Immature natural killer cell (primary cell): ENCODE results near the gene TANC1. TPM values are rescaled to one million over a fixed set of nuclear protein-coding genes. Genes with fewer than 3 reads are reported as not detected.
"Not testable (repeated sequence)": the region's sequence is repeated elsewhere in the genome, so short reads cannot be mapped to it uniquely, and the experiment has no call there.

Experiments
- DNase-seq, 3 donors: peaks; one replicate each; pipeline ENCODE4 v3.0.0; 2022; ENCODE audit warnings: mixed read lengths in 1 of 3
- H3K27ac Mint-ChIP-seq, 6 donors: one replicate each; pipeline ENCODE4 v1.8.0; 2020; ENCODE audit warnings: mixed read lengths in 6 of 6, mild to moderate bottlenecking in 5 of 6, inconsistent platforms in 4 of 6, moderate library complexity in 3 of 6
- H3K27me3 Mint-ChIP-seq, 3 donors: one replicate each; pipeline ENCODE4 v1.8.0; 2020 to 2021; ENCODE audit warnings: low read depth in 3 of 3, mild to moderate bottlenecking in 3 of 3, mixed read lengths in 3 of 3, moderate library complexity in 3 of 3, inconsistent platforms in 1 of 3
- H3K36me3 Mint-ChIP-seq, 3 donors: one replicate each; pipeline ENCODE4 v1.8.0; 2020; ENCODE audit warnings: mixed read lengths in 3 of 3, inconsistent platforms in 2 of 3, mild to moderate bottlenecking in 2 of 3
- H3K4me1 Mint-ChIP-seq, 2 donors: one replicate each; pipeline ENCODE4 v1.8.0; 2020; ENCODE audit warnings: inconsistent platforms in 2 of 2, mild to moderate bottlenecking in 2 of 2, mixed read lengths in 2 of 2, moderate library complexity in 1 of 2
- H3K4me3 Mint-ChIP-seq, 5 donors: one replicate each; pipeline ENCODE4 v1.8.0; 2020; ENCODE audit warnings: mild to moderate bottlenecking in 5 of 5, mixed read lengths in 5 of 5, inconsistent platforms in 3 of 5, moderate library complexity in 3 of 5
- H3K9me3 Mint-ChIP-seq, 6 donors: one replicate each; pipeline ENCODE4 v1.8.0; 2020; ENCODE audit warnings: mild to moderate bottlenecking in 6 of 6, mixed read lengths in 6 of 6, inconsistent platforms in 4 of 6, moderate library complexity in 3 of 6
- polyA plus RNA-seq, 3 donors: library from polyadenylated mRNA; unstranded; fragments of 300-500 nt; fragmentation: Illumina TruSeq; gene quantifications; one replicate each; pipeline ENCODE4 v1.2.3, GENCODE V29; 2021

TANC1 gene
- polyA plus RNA-seq, 3 donors from 2014 or later, result 0.41 to 0.46 TPM; not detected in 1

DNA sequence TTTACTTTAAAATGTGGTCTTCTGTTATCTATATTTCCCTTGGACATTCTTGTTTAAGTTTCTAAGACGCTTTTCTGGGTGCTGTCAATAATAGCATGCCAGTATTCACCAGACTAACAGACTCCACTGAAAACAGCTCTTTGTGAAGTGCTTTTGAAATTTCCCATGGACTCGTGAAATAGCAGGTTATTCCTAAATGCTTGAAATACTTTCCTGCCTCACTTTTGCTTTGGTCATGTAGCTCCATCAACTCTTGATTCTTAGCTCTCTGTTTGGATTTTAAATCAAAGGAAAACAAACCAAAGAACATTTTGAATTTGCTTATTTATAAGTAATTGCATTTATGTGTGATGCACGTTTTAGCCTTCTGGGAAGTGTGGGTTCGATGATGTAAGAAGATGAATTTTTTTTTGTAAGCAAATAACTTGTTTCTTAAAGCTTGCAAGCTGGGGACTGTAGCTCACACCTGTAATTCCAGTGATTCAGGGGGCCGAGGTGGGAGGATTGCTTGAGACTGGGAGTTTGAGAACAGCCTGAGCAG lies 170.3 kb downstream of the TANC1 start:
- H3K4me1 Mint-ChIP-seq, result peaks cover 28% of the 10 kb centered on the region in 2 donors
- no peaks in the 10 kb centered on the region for H3K9me3 Mint-ChIP-seq
- no peak for DNase-seq
- H3K36me3 Mint-ChIP-seq, result peaks cover 0 to 8% (median 0%) of the 10 kb centered on the region in 3 donors
- H3K4me3 Mint-ChIP-seq, result no peak overlapping the region
- no peak overlapping the region for H3K27ac Mint-ChIP-seq
- H3K27me3 Mint-ChIP-seq, result peaks cover 4 to 8% (median 5%) of the 10 kb centered on the region in 3 donors

DNA sequence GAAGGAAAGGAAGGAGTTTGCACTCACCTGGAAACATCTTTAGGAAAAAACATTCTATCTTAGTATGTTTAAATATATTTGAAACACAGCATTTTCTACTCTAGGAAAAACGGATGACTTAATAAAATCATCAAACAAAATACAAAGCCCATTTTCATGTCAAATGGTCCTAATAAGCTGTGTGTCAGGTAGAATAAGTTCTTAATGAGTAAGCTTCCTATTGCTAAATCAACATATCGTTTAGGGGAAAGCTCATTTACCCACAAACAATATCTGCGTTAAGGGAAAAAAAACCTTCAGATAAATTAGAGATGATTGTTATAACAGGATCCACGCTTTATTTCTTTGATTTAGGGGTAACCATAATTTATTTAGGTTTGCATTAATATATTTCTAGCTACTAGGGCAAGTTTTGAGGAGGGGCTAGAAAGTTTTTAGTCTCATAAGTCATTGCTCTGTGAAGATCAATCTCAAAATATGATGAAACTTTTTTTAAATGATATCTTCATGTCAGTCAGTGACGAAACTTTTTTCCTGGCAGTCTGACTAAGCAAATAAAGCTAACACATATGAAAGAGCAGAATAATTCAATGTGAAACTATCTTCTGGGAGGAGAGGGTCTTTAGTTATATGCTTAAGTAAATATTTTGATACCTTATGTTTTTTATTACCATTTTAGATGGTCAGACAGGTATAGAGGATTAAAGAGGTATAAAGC lies 170.9 kb downstream of the TANC1 start:
- Mint-ChIP-seq H3K27me3 (peaks cover 2 to 8% (median 4%) of the 10 kb centered on the region in 3 donors), H3K4me3 (no peak overlapping the region), H3K4me1 (peaks cover 28 to 31% of the 10 kb centered on the region in 2 donors), H3K27ac (no peak overlapping the region), H3K9me3 (no peaks in the 10 kb centered on the region), H3K36me3 (peaks cover 0 to 8% (median 0%) of the 10 kb centered on the region in 3 donors)
- DNase-seq, result no peak

DNA sequence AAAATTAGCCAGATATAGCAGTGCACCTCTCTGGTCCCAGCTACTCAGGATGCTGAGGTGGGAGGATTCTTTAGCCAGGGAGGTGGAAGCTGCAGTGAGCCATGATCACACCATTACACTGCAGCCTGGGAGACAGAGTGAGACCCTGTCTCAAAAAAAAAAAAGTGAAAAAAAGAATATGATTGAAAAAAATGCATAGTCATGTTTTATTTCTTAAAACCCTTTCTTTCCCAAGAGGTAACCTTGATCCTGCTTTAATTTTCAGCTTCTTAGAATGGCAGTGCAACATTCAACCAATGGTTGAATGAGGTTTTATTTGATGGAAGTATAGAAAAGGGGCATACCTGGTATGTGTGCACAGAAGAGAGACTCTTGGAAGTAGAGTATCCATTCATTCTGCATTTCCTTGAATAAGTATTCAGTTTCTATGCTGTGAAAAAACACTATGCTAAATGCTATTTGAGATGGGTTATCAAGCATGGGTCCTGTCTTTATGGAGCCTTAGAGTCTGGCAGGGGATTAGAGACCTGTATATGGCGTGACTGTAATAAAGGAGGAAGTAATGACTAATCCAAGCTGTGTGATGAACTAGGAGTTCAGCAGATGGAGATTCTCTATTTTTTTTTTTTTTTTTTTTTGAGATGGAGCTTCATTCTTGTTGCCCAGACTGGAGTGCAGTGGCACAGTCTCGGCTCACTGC lies 171.8 kb downstream of the TANC1 start:
- H3K27ac Mint-ChIP-seq, result no peak overlapping the region
- peaks cover 37 to 39% of the 10 kb centered on the region in 2 donors for H3K4me1 Mint-ChIP-seq
- DNase-seq, result no peak
- peaks cover 5 to 15% (median 12%) of the 10 kb centered on the region in 3 donors for H3K27me3 Mint-ChIP-seq
- H3K9me3 Mint-ChIP-seq, result no peaks in the 10 kb centered on the region
- no peak overlapping the region for H3K4me3 Mint-ChIP-seq
- H3K36me3 Mint-ChIP-seq, result peaks cover 0 to 8% (median 0%) of the 10 kb centered on the region in 3 donors

DNA sequence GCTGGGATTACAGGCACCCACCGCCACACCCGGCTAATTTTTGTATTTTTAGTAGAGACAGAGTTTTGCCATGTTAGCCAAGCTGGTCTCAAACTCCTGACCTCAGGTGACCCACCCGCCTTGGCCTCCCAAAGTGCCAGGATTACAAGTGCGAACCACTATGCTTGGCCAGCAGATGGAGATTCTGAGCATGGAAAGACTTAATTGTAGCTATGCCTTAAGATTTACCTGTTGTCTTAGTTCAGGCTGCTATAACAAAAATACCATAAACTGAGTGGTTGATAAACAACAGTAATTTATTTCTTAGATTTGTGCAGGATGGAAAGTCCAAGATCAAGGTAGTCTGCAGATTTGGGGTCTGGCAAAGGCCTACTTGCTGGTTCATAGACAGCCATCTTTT lies 172.4 kb downstream of the TANC1 start:
- DNase-seq, H3K36me3 Mint-ChIP-seq, H3K4me3 Mint-ChIP-seq, H3K27ac Mint-ChIP-seq, H3K9me3 Mint-ChIP-seq: not testable (repeated sequence)
- Mint-ChIP-seq H3K4me1 (peaks cover 43 to 45% of the 10 kb centered on the region in 2 donors), H3K27me3 (peaks cover 5 to 16% (median 13%) of the 10 kb centered on the region in 3 donors)

DNA sequence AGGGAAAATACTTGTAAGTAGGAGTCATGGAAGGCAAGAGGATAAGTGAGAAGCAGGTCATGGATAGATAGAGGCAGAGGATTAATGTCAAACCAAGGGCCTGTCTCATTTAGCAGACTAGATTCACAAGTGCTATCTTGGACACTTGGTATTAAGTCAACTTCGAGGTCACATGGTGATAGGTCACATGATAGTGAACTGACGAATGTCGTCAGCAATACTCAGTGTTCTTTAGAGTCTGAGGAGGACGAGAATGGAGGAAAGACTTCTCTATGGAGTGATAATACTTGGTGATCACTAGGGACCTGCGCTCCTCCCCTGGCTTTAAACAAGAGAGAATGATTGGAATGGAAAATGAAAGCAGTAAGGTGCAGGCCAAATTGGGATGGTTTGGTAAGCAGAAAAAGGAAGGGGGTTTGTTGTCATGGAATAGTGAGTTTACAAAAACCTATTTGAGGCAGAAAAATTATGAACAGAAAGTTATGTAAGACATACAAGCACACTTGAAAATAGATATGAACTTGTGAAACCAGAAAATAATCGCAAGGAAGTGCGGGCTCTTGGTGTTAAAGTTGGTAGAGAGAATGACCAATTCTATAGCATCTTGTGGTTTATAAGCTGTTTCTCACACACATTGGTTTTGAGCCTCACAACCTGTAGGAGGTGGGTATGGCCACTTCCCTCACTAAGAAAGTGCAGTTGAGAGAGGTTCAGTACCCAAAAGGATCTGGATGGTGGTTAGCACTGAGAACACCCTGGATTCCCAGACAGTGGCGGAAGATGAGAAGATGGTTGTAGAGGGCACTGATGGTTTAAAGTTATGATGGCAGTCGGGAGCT lies 176.6 kb downstream of the TANC1 start:
- peaks cover 60 to 63% of the 10 kb centered on the region in 2 donors for H3K4me1 Mint-ChIP-seq
- peak overlapping the region; percentile 79 to 85 (median 84) for H3K4me3 Mint-ChIP-seq
- DNase-seq, result peak; percentile 85 to 89 (median 88)

DNA sequence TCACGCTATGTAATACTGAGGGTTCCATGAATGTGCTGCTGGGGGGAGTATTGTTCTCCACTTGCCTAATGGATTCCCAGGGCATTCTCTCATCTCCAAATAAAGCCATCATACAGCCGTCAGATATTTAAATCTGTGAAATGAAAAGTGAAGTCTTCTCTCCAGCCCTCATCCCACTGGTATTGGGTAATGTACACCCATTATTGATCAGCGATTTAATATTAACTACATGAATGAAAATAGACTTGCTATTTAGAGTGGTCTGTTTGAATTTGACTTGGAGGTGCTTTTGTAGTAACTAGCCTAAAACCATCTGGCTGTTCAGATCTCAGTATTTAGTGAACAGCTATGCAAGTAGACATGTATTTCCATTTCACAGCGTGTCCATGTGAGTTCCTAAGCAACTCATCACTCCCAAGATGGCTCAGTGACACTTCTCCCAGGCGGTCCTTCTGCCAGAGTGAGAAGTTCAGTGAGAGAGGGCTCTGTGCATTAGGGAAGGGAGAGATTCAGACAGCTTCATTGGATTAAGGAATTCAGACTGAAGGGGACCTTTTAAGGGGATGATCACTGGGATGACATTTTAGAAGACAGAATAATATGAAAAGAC lies 177.4 kb downstream of the TANC1 start:
- DNase-seq, result no peak
- peak overlapping the region; percentile 79 to 85 (median 84) for H3K4me3 Mint-ChIP-seq
- H3K9me3 Mint-ChIP-seq, result peaks cover 0 to 2% (median 0%) of the 10 kb centered on the region in 6 donors
- H3K36me3 Mint-ChIP-seq, result peaks cover 0 to 4% (median 0%) of the 10 kb centered on the region in 3 donors
- H3K4me1 Mint-ChIP-seq, result peaks cover 57 to 62% of the 10 kb centered on the region in 2 donors
- H3K27ac Mint-ChIP-seq, result peak overlapping the region; percentile 83 to 97 (median 92)
- H3K27me3 Mint-ChIP-seq, result peaks cover 3 to 15% (median 12%) of the 10 kb centered on the region in 3 donors

More for the DNA sequence above, 176.6 kb downstream of the TANC1 start:
- Mint-ChIP-seq H3K27ac (peak overlapping the region; percentile 83 to 97 (median 92)), H3K9me3 (peaks cover 0 to 2% (median 0%) of the 10 kb centered on the region in 6 donors), H3K36me3 (peaks cover 0 to 4% (median 0%) of the 10 kb centered on the region in 3 donors), H3K27me3 (peaks cover 5 to 15% (median 12%) of the 10 kb centered on the region in 3 donors)

DNA sequence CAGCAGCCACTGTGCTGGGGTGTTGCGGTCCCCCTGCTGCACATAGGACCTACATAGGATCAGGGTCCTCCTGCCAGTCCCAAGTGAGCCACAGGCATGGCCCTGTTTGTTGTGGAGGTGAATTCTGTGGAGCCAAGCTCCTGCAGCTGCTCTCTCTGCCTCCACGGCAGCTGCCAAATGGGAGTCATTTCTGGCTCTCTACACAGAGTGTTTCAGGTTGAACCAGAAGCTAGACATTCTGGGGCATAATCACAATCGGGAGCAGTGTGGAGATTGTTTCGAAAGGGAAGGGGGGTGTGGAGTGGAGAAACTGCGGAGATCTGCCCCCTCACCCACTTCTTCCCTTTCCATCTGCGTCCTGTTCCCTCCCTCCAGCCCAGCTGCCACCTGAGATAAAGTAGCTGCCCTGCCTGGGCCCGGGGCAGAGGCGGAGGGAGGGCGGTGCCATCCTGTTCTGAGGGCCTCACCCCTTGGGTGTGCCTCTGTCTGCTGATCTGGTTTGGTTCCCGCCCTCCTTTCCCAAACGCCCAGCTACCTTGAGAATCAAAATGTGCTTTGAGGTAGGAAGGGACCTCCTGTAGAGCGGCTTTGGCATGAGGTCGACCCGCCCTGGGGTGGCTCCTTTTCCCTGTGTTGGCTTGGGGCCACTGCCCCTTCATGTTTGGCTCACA lies 178.7 kb downstream of the TANC1 start:
- Mint-ChIP-seq H3K36me3 (no peaks in the 10 kb centered on the region), H3K27me3 (peaks cover 3 to 23% (median 11%) of the 10 kb centered on the region in 3 donors), H3K9me3 (peaks cover 0 to 2% (median 0%) of the 10 kb centered on the region in 6 donors), H3K27ac (peak overlapping the region in 1 of 6 donors; percentile 46), H3K4me3 (peak overlapping the region in 2 of 5 donors; percentile 18 to 22), H3K4me1 (peaks cover 52 to 53% of the 10 kb centered on the region in 2 donors)
- no peak for DNase-seq

DNA sequence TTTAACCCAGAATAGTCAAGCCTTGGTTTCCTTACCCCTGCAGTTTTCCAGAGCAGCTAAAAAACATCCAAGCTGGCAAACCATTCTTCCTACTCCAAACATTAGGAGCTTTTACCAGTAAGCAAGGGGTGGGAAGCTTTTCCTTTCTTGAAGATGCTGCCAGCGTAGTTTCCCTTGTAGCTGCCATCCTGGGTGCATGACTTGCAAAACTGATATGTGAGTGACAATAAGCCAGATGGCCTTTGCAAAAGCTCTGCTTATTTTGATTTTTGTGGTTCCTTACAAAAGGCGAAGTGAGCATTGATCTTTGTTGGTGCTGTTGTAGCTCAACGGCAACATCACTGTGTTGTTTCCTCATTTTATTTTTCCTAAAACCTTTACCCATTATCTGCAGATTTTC lies 179.2 kb downstream of the TANC1 start:
- Mint-ChIP-seq H3K36me3 (no peaks in the 10 kb centered on the region), H3K4me1 (peaks cover 56 to 58% of the 10 kb centered on the region in 2 donors)

DNA sequence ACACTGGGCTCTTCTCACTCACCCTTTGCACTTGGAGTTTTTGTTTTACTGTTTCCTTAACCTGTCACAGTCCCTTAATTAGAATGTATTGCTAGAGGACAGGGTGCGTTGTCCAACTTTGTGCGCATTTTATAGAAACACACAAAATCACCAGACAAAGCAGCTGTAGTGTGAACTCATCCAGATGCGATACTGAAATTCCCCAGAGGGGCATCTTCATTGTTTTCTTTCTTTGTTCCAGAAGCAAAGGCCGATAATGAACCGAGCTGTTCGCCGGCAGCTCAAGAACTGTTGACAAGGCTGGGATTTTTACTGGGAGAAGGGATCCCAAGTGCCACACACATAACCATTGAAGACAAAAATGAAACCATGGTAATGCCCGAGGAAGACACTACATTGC lies 180.5 kb downstream of the TANC1 start:
- Mint-ChIP-seq H3K27ac (no peak overlapping the region), H3K36me3 (no peaks in the 10 kb centered on the region), H3K4me1 (peaks cover 61 to 63% of the 10 kb centered on the region in 2 donors), H3K4me3 (no peak overlapping the region), H3K9me3 (peaks cover 0 to 2% (median 0%) of the 10 kb centered on the region in 6 donors), H3K27me3 (peaks cover 3 to 27% (median 11%) of the 10 kb centered on the region in 3 donors)
- no peak for DNase-seq

More for the DNA sequence above, 179.2 kb downstream of the TANC1 start:
- peak overlapping the region in 1 of 5 donors; percentile 22 for H3K4me3 Mint-ChIP-seq
- H3K27ac Mint-ChIP-seq, result peak overlapping the region in 1 of 6 donors; percentile 46
- DNase-seq, result no peak
- H3K9me3 Mint-ChIP-seq, result peaks cover 0 to 2% (median 0%) of the 10 kb centered on the region in 6 donors
- peaks cover 3 to 23% (median 11%) of the 10 kb centered on the region in 3 donors for H3K27me3 Mint-ChIP-seq

DNA sequence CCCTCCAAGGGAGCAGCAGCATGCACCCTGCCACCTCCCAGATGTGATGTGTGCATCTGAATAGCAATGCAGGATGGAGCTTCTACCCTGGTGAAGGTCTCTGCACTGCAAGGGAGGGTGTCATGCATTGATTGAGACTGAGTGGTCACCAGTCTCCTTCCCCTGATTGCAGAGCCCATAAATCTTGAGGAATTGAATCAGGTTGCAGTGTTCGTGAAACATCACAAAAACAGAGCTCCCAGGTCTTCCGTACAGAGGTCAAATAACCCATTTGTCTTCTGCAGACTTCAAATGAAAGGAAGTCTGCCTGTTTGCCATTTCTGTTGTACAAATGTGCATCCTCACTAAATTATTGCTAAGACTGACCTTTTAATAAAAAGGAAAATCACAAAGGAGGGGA lies 181.3 kb downstream of the TANC1 start:
- H3K27ac Mint-ChIP-seq, result no peak overlapping the region
- DNase-seq, result no peak
- H3K9me3 Mint-ChIP-seq, result peaks cover 0 to 2% (median 0%) of the 10 kb centered on the region in 6 donors
- H3K36me3 Mint-ChIP-seq, result no peaks in the 10 kb centered on the region
- peaks cover 3 to 25% (median 7%) of the 10 kb centered on the region in 3 donors for H3K27me3 Mint-ChIP-seq
- H3K4me1 Mint-ChIP-seq, result peaks cover 61 to 62% of the 10 kb centered on the region in 2 donors
- no peak overlapping the region for H3K4me3 Mint-ChIP-seq

DNA sequence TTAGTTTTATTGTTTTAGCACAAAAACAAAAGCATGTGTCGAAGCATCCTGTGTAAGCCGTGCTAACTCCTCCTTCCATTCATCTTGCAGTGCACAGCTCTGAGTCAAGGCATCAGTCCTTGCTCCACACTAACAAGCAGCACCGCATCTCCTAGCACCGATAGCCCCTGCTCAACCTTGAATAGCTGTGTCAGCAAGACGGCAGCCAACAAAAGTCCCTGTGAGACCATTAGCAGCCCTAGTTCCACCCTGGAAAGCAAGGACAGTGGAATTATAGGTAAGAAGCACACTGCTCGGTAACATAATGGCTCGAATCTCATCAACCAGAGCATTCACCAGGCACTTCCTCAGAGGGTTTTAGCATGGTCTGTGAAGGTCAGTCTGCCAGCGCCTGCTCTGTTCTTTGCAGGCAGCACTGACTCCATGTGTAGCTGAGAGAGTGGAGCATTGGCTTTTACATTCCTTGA lies 181.9 kb downstream of the TANC1 start:
- Mint-ChIP-seq H3K27me3 (peaks cover 0 to 19% (median 1%) of the 10 kb centered on the region in 3 donors), H3K27ac (no peak overlapping the region), H3K4me3 (no peak overlapping the region), H3K9me3 (peaks cover 0 to 2% (median 0%) of the 10 kb centered on the region in 6 donors), H3K4me1 (peaks cover 59 to 61% of the 10 kb centered on the region in 2 donors), H3K36me3 (no peaks in the 10 kb centered on the region)
- DNase-seq, result no peak
